ENCODE results near the gene SOAT2.

Gene SOAT2

GRCh38 chr12:53102883-53103807 is at the start of gene SOAT2:
TSS of gene SOAT2 (plus strand) at chr12:53103486. CDS start at chr12:53103578, 92 bp downstream.
- no peaks in the 10 kb centered on the region for H3K36me3 ChIP-seq (ENCODE audit: control insufficient read depth, insufficient read depth, low read length)
- H3K4me3 ChIP-seq (ENCODE audit: low read length) = no peak within 1 kb of the TSS
- WGBS (ENCODE audit: insufficient coverage, insufficient read length) = no CpG with 5 or more reads among the region's 23 CpGs
- H3K27me3 ChIP-seq (ENCODE audit: control insufficient read depth, insufficient read depth, low read length) = peaks cover 4% of the 10 kb centered on the region; the same call in 1 of the 2 replicates
- no peak for DNase-seq (ENCODE audit: low read depth, low spot score)
- H3K9me3 ChIP-seq (ENCODE audit: control insufficient read depth, insufficient read depth, low read length) = no peaks in the 10 kb centered on the region
- H3K27ac ChIP-seq (ENCODE audit: low read length) = no peak within 1 kb of the TSS
- H3K4me1 ChIP-seq (ENCODE audit: control insufficient read depth, insufficient read depth, low read length) = peaks cover 3% of the 10 kb centered on the region; the same call in 1 of the 2 replicates

- Histone ChIP-seq H3K4me3 (ENCODE audit: low read length) (peak overlapping the region; percentile 68), H3K27me3 (ENCODE audit: control insufficient read depth, insufficient read depth, low read length) (no peaks in the 10 kb centered on the region), H3K9me3 (ENCODE audit: control insufficient read depth, insufficient read depth, low read length) (no peaks in the 10 kb centered on the region), H3K27ac (ENCODE audit: low read length) (no peak overlapping the region), H3K4me1 (ENCODE audit: control insufficient read depth, insufficient read depth, low read length) (peaks cover 14% of the 10 kb centered on the region), H3K36me3 (ENCODE audit: control insufficient read depth, insufficient read depth, low read length) (no peaks in the 10 kb centered on the region; the same call in 1 of the 2 replicates)
- no peak for DNase-seq (ENCODE audit: low read depth, low spot score)
- WGBS (ENCODE audit: insufficient coverage, insufficient read length) = no CpG with 5 or more reads among the region's 48 CpGs
Measured at GRCh38 chr12:53054112-53054878, 49.0 kb upstream of the SOAT2 start.

- WGBS (ENCODE audit: insufficient coverage, insufficient read length) = no CpG with 5 or more reads among the region's 15 CpGs
- Histone ChIP-seq H3K36me3 (ENCODE audit: control insufficient read depth, insufficient read depth, low read length) (no peaks in the 10 kb centered on the region; the same call in 1 of the 2 replicates), H3K27ac (ENCODE audit: low read length) (no peak overlapping the region), H3K27me3 (ENCODE audit: control insufficient read depth, insufficient read depth, low read length) (no peaks in the 10 kb centered on the region), H3K4me3 (ENCODE audit: low read length) (no peak overlapping the region), H3K4me1 (ENCODE audit: control insufficient read depth, insufficient read depth, low read length) (peaks cover 7% of the 10 kb centered on the region), H3K9me3 (ENCODE audit: control insufficient read depth, insufficient read depth, low read length) (no peaks in the 10 kb centered on the region)
- no peak for DNase-seq (ENCODE audit: low read depth, low spot score)
Measured at GRCh38 chr12:53055471-53056266, 47.6 kb upstream of the SOAT2 start.

- WGBS (ENCODE audit: insufficient coverage, insufficient read length) = no CpG with 5 or more reads among the region's 5 CpGs
- H3K4me1 ChIP-seq (ENCODE audit: control insufficient read depth, insufficient read depth, low read length) = peaks cover 3% of the 10 kb centered on the region
- no peak overlapping the region for H3K27ac ChIP-seq (ENCODE audit: low read length)
- no peak for DNase-seq (ENCODE audit: low read depth, low spot score)
- no peaks in the 10 kb centered on the region for H3K9me3 ChIP-seq (ENCODE audit: control insufficient read depth, insufficient read depth, low read length)
- no peak overlapping the region for H3K4me3 ChIP-seq (ENCODE audit: low read length)
- H3K36me3 ChIP-seq (ENCODE audit: control insufficient read depth, insufficient read depth, low read length) = no peaks in the 10 kb centered on the region; the same call in 1 of the 2 replicates
- H3K27me3 ChIP-seq (ENCODE audit: control insufficient read depth, insufficient read depth, low read length) = no peaks in the 10 kb centered on the region
Measured at GRCh38 chr12:53056296-53056695, 47.0 kb upstream of the SOAT2 start.

GRCh38 chr12:53056901-53057300 is 46.4 kb upstream of the SOAT2 start:
- Histone ChIP-seq H3K27me3 (ENCODE audit: control insufficient read depth, insufficient read depth, low read length) (no peaks in the 10 kb centered on the region), H3K4me3 (ENCODE audit: low read length) (no peak overlapping the region), H3K36me3 (ENCODE audit: control insufficient read depth, insufficient read depth, low read length) (no peaks in the 10 kb centered on the region; the same call in 1 of the 2 replicates), H3K9me3 (ENCODE audit: control insufficient read depth, insufficient read depth, low read length) (no peaks in the 10 kb centered on the region), H3K27ac (ENCODE audit: low read length) (no peak overlapping the region), H3K4me1 (ENCODE audit: control insufficient read depth, insufficient read depth, low read length) (peaks cover 3% of the 10 kb centered on the region)
- no peak for DNase-seq (ENCODE audit: low read depth, low spot score)
- WGBS (ENCODE audit: insufficient coverage, insufficient read length) = no CpG with 5 or more reads among the region's 7 CpGs

- Histone ChIP-seq H3K4me1 (ENCODE audit: control insufficient read depth, insufficient read depth, low read length) (peaks cover 4% of the 10 kb centered on the region), H3K4me3 (ENCODE audit: low read length) (no peak overlapping the region), H3K27ac (ENCODE audit: low read length) (no peak overlapping the region), H3K27me3 (ENCODE audit: control insufficient read depth, insufficient read depth, low read length) (no peaks in the 10 kb centered on the region), H3K9me3 (ENCODE audit: control insufficient read depth, insufficient read depth, low read length) (no peaks in the 10 kb centered on the region), H3K36me3 (ENCODE audit: control insufficient read depth, insufficient read depth, low read length) (no peaks in the 10 kb centered on the region; the same call in 1 of the 2 replicates)
- WGBS (ENCODE audit: insufficient coverage, insufficient read length) = no CpG with 5 or more reads among the region's 13 CpGs
- DNase-seq (ENCODE audit: low read depth, low spot score) = no peak
Measured at GRCh38 chr12:53057816-53058500, 45.3 kb upstream of the SOAT2 start.

GRCh38 chr12:53058674-53059433 is 44.4 kb upstream of the SOAT2 start:
- no peaks in the 10 kb centered on the region for H3K27me3 ChIP-seq (ENCODE audit: control insufficient read depth, insufficient read depth, low read length)
- H3K4me1 ChIP-seq (ENCODE audit: control insufficient read depth, insufficient read depth, low read length) = 0 out of 2 replicates have a peak, but pooled peaks cover 2% of the 10 kb centered on the region
- no peaks in the 10 kb centered on the region for H3K9me3 ChIP-seq (ENCODE audit: control insufficient read depth, insufficient read depth, low read length)
- H3K4me3 ChIP-seq (ENCODE audit: low read length) = no peak overlapping the region
- H3K27ac ChIP-seq (ENCODE audit: low read length) = no peak overlapping the region
- no peak for DNase-seq (ENCODE audit: low read depth, low spot score)
- H3K36me3 ChIP-seq (ENCODE audit: control insufficient read depth, insufficient read depth, low read length) = no peaks in the 10 kb centered on the region; the same call in 1 of the 2 replicates
- WGBS (ENCODE audit: insufficient coverage, insufficient read length) = no CpG with 5 or more reads among the region's 35 CpGs

GRCh38 chr12:53059434-53060063 is 43.7 kb upstream of the SOAT2 start:
- no peak overlapping the region for H3K27ac ChIP-seq (ENCODE audit: low read length)
- H3K4me3 ChIP-seq (ENCODE audit: low read length) = no peak overlapping the region
- H3K9me3 ChIP-seq (ENCODE audit: control insufficient read depth, insufficient read depth, low read length) = no peaks in the 10 kb centered on the region
- DNase-seq (ENCODE audit: low read depth, low spot score) = no peak
- no peaks in the 10 kb centered on the region for H3K27me3 ChIP-seq (ENCODE audit: control insufficient read depth, insufficient read depth, low read length)
- no CpG with 5 or more reads among the region's 24 CpGs for WGBS (ENCODE audit: insufficient coverage, insufficient read length)
- no peaks in the 10 kb centered on the region; the same call in 1 of the 2 replicates for H3K36me3 ChIP-seq (ENCODE audit: control insufficient read depth, insufficient read depth, low read length)
- 0 out of 2 replicates have a peak, but pooled peaks cover 2% of the 10 kb centered on the region for H3K4me1 ChIP-seq (ENCODE audit: control insufficient read depth, insufficient read depth, low read length)
